HK-2 (cell line): ENCODE measurements around the gene SMPD3.

ENCODE experiments used
- DNase-seq: peaks from one replicate; pipeline ENCODE4 v3.0.0-alpha.2; 2018; ENCODE audit not compliant: unreplicated experiment

SMPD3 gene

GRCh38 chr16:68370581-68371275 lies 77.6 kb downstream of the SMPD3 start:
- no peak for DNase-seq

GRCh38 chr16:68369697-68370580 lies 78.4 kb downstream of the SMPD3 start:
- no peak for DNase-seq

GRCh38 chr16:68369168-68369567 lies 79.1 kb downstream of the SMPD3 start:
- DNase-seq, result no peak

- DNase-seq, result no peak
Measured at GRCh38 chr16:68368301-68368888, 79.9 kb downstream of the SMPD3 start.

GRCh38 chr16:68367891-68368290 lies 80.4 kb downstream of the SMPD3 start:
- no peak for DNase-seq

GRCh38 chr16:68367440-68367839 lies 80.9 kb downstream of the SMPD3 start:
- no peak for DNase-seq

- DNase-seq, result peak; percentile 37
Measured at GRCh38 chr16:68367030-68367429, 81.3 kb downstream of the SMPD3 start.

GRCh38 chr16:68366062-68366461 lies 82.2 kb downstream of the SMPD3 start:
- DNase-seq, result no peak

GRCh38 chr16:68365167-68365817 lies 83.0 kb downstream of the SMPD3 start:
- DNase-seq, result no peak

- DNase-seq, result no peak
Measured at GRCh38 chr16:68364561-68364998, 83.7 kb downstream of the SMPD3 start.

GRCh38 chr16:68363658-68364521 lies 84.4 kb downstream of the SMPD3 start:
- DNase-seq, result no peak

GRCh38 chr16:68362947-68363657 lies 85.2 kb downstream of the SMPD3 start:
- no peak for DNase-seq

GRCh38 chr16:68362262-68362913 lies 85.9 kb downstream of the SMPD3 start:
- no peak for DNase-seq

- DNase-seq, result no peak
Measured at GRCh38 chr16:68361485-68361884, 86.8 kb downstream of the SMPD3 start.

- no peak for DNase-seq
Measured at GRCh38 chr16:68360956-68361355, 87.4 kb downstream of the SMPD3 start.

- DNase-seq, result no peak
Measured at GRCh38 chr16:68360547-68360946, 87.8 kb downstream of the SMPD3 start.

- no peak for DNase-seq
Measured at GRCh38 chr16:68359398-68360191, 88.7 kb downstream of the SMPD3 start.

- DNase-seq, result no peak
Measured at GRCh38 chr16:68358951-68359350, 89.4 kb downstream of the SMPD3 start.

- DNase-seq, result no peak
Measured at GRCh38 chr16:68357923-68358322, 90.4 kb downstream of the SMPD3 start.
